A673 (cell line): ENCODE measurements around the gene HAAO. TPM values are rescaled to one million over a fixed set of nuclear protein-coding genes. Genes with fewer than 3 reads are reported as not detected.

Experiments used
- BruUV-seq: library from RNA; stranded (reverse); fragments of 400-500 nt; replicated peaks from 2 replicates; lab custom pipeline; 2021; lab: Mats Ljungman, UMichigan
- CTCF ChIA-PET: fragments of 300-600 bp; sonication (Branson Sonifier 250); formaldehyde crosslinking; loops from one replicate; lab custom pipeline; 2022; ENCODE audit warnings: antibody characterized with exemption; lab: Charles Lee
- POLR2A ChIA-PET: fragments of 300-600 bp; sonication (Branson Sonifier 250); formaldehyde crosslinking; loops from one replicate; lab custom pipeline; 2022; ENCODE audit warnings: antibody characterized with exemption; ENCODE audit not compliant: low non-redundant PET; lab: Charles Lee
- DNase-seq: peaks from one replicate; pipeline ENCODE4 v3.0.0-alpha.2; 2015; ENCODE audit warnings: low spot score
- H3K27ac ChIP-seq: fragments of 200-600 bp; sonication (generic); 2 replicates; pipeline ENCODE4 v1.5.1; 2016; ENCODE audit warnings: mixed run types, low read depth, mild to moderate bottlenecking, mixed read lengths, antibody characterized with exemption, low read length; ENCODE audit not compliant: poor library complexity, severe bottlenecking
- H3K27me3 ChIP-seq: fragments of 200-600 bp; sonication (generic); replicated peaks from 2 replicates; pipeline ENCODE4 v1.6.1; 2017; ENCODE audit warnings: mixed run types, low read depth, mild to moderate bottlenecking, mixed read lengths, antibody characterized with exemption, low read length; ENCODE audit not compliant: insufficient read depth, poor library complexity
- H3K36me3 ChIP-seq: fragments of 200-600 bp; sonication (generic); 2 replicates; pipeline ENCODE4 v1.6.1; 2016; ENCODE audit warnings: mixed run types, mild to moderate bottlenecking, mixed read lengths, antibody characterized with exemption, low read length; ENCODE audit not compliant: insufficient read depth, poor library complexity, severe bottlenecking
- H3K4me1 ChIP-seq: fragments of 200-600 bp; sonication (generic); 2 replicates; pipeline ENCODE4 v1.6.1; 2017; ENCODE audit warnings: mixed run types, mild to moderate bottlenecking, mixed read lengths, antibody characterized with exemption, low read length; ENCODE audit not compliant: insufficient read depth, poor library complexity, severe bottlenecking
- H3K4me3 ChIP-seq: fragments of 200-600 bp; sonication (generic); 2 replicates; pipeline ENCODE4 v1.5.1; 2016; ENCODE audit warnings: low read depth, mixed run types, mild to moderate bottlenecking, mixed read lengths, low read length; ENCODE audit not compliant: poor library complexity, severe bottlenecking
- H3K9me3 ChIP-seq: fragments of 200-600 bp; sonication (generic); 2 replicates; pipeline ENCODE4 v1.6.1; 2016; ENCODE audit warnings: mixed run types, low read depth, mild to moderate bottlenecking, mixed read lengths, antibody characterized with exemption, low read length; ENCODE audit not compliant: poor library complexity, severe bottlenecking
- CTCF ChIP-seq: fragments of 300-800, 200-600 bp; sonication (generic); conservative IDR thresholded peaks from 2 replicates; pipeline ENCODE4 v1.5.1; 2017; ENCODE audit warnings: low read depth, mild to moderate bottlenecking, antibody characterized with exemption, low read length, moderate library complexity, mixed read lengths
- EZH2 ChIP-seq: fragments of 200-600 bp; sonication (generic); IDR thresholded peaks from 2 replicates; pipeline ENCODE4 v1.6.1; 2017; ENCODE audit warnings: borderline replicate concordance, low read depth, mild to moderate bottlenecking, mixed read lengths, antibody characterized with exemption, low read length; ENCODE audit not compliant: poor library complexity, severe bottlenecking
- intact Hi-C: fragments of 100-400 bp; cut with micrococcal nuclease; formaldehyde crosslinking; loops from one replicate; pipeline ENCODE4 v1.10.0; 2022; ENCODE audit not compliant: unreplicated experiment
- total RNA-seq: library from RNA; stranded (reverse); gene quantifications from 2 replicates; pipeline ENCODE4 v1.2.3, GENCODE V29; 2021

HAAO gene
- total RNA-seq, 1 experiment from 2014 or later, result 2.4 TPM

GRCh38 chr2:42808301-42808700 lies 15.9 kb upstream of the HAAO start:
- Histone ChIP-seq H3K9me3 (no peaks in the 10 kb centered on the region), H3K27me3 (no peaks in the 10 kb centered on the region), H3K4me3 (no peak overlapping the region), H3K27ac (no peak overlapping the region), H3K4me1 (peaks cover 4% of the 10 kb centered on the region), H3K36me3 (no peaks in the 10 kb centered on the region)
- TF ChIP-seq CTCF, result no peak
- TF ChIP-seq EZH2, result no peak
- no peak for DNase-seq
- ChIA-PET POLR2A (no interaction called here), CTCF (no interaction called here)
- intact Hi-C loops, result no loop called here
- no TSS peak for BruUV-seq

- peaks cover 4% of the 10 kb centered on the region for H3K4me1 ChIP-seq
- BruUV-seq, result no TSS peak
- CTCF ChIA-PET, result no interaction called here
- no peak for TF ChIP-seq CTCF
- TF ChIP-seq EZH2, result no peak
- H3K27me3 ChIP-seq, result no peaks in the 10 kb centered on the region
- H3K27ac ChIP-seq, result no peak overlapping the region
- intact Hi-C loops, result no loop called here
- no peaks in the 10 kb centered on the region for H3K36me3 ChIP-seq
- H3K4me3 ChIP-seq, result no peak overlapping the region
- POLR2A ChIA-PET, result no interaction called here
- DNase-seq, result no peak
- no peaks in the 10 kb centered on the region for H3K9me3 ChIP-seq
These were observed 14.4 kb upstream of the HAAO start for GRCh38 chr2:42806786-42807185.

- H3K4me3 ChIP-seq, result no peak overlapping the region
- no peak for DNase-seq
- no peaks in the 10 kb centered on the region for H3K27me3 ChIP-seq
- H3K27ac ChIP-seq, result no peak overlapping the region
- no peak for TF ChIP-seq CTCF
- no peak for TF ChIP-seq EZH2
- H3K36me3 ChIP-seq, result no peaks in the 10 kb centered on the region
- no peaks in the 10 kb centered on the region for H3K9me3 ChIP-seq
- peaks cover 4% of the 10 kb centered on the region for H3K4me1 ChIP-seq
- ChIA-PET POLR2A (no interaction called here), CTCF (no interaction called here)
- intact Hi-C loops, result no loop called here
- BruUV-seq, result no TSS peak
These were observed 12.5 kb upstream of the HAAO start for GRCh38 chr2:42804891-42805290.
